GM19397 (cell line): ENCODE measurements around the gene UGT1A10.
"Not testable (repeated sequence)": the region's sequence is repeated elsewhere in the genome, so short reads cannot be mapped to it uniquely, and the experiment has no call there.

ENCODE experiments used
- ATAC-seq: cut with Tn5 transposase; IDR thresholded peaks from one replicate; pipeline ENCODE4 v1.9.1; 2021; ENCODE audit warnings: mild to moderate bottlenecking, moderate library complexity; ENCODE audit not compliant: unreplicated experiment

The UGT1A10 gene

DNA sequence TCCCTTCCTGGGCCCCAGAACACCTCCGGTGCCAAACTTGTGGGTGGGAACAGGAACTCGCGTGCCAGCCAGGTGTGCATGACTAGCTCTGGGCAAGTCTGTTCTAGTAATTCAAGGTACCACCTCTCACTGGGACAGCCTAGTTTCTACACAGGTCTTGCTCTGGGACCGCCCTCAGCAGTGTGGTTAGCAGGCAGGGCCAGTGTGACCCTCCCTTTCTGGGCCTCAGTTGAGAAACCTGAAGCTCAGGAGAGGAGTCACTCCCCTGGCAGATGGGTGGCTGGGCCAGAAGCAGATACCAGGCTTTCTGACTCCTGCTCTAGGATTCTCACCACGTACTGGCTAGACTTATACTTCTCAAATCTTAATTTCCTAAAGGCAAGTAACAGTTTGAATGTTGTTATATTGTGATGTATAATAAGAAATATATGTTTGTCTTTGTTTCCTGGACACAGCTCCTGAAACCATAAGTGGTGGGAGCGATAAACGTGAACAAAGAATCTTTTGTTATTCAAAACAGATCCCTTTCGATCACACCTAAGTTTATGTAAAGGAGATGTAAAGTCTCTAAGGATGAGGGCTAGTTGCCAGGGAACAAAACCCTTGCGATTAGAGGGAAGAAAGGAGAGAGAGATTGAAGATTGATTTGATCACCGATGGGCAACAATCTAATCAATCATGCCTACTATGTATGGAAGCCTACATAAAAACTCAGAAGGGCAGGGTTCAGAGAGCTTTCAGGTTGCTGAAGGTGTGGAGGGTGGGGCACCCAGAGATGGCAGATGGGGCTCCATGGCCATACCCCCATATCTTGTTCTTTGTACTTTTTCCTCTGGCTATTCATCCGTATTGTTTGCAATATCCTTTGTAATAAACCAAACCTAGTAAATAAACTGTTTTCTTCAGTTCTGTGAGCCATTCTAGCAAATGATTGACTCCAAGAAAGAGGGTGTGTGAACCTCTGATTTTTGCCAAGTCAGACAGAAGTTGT lies 55.5 kb downstream of the UGT1A10 start:
- ATAC-seq, result no peak

DNA sequence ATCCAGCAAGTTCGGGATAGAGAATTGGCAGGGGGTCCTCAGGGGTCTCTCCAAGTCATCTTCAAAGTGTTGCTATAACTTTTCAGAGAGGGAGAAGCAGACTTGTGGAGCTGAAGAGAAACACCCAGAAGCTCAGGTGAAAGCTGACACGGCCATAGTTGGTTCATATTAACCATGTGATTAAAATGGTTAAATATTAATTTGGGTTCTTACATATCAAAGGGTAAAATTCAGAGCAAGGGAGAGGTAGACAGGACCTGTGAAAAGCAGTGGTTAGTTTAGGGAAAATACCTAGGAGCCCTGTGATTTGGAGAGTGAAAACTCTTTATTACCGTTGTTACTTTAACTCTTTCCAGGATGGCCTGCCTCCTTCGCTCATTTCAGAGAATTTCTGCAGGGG lies 56.4 kb downstream of the UGT1A10 start, which contains the start of gene UGT1A6:
TSS of gene UGT1A6 (plus strand) at position 243 of the 400 bp plus-strand sequence. CDS start at position 358, 115 bp downstream.
- no peak for ATAC-seq

DNA sequence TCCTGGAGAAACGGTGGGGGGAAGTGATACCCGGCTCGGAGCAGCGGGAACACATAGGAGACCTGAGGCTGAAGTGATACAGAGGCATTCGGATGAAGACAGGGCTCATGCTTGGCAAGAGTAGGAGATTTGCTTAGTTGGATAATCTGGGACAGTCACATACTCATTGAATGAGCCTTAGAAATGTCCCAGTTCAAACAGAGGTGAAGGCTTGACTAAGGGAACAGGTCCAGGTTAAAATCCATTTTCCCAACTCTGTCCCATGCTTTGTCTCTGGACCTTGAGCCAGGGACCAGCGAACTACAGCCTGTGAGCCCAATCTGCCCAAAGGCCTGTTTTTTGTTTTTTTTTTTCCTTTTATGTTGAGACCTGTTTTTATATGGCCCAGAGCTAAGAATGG lies 57.7 kb downstream of the UGT1A10 start:
- ATAC-seq, result no peak

DNA sequence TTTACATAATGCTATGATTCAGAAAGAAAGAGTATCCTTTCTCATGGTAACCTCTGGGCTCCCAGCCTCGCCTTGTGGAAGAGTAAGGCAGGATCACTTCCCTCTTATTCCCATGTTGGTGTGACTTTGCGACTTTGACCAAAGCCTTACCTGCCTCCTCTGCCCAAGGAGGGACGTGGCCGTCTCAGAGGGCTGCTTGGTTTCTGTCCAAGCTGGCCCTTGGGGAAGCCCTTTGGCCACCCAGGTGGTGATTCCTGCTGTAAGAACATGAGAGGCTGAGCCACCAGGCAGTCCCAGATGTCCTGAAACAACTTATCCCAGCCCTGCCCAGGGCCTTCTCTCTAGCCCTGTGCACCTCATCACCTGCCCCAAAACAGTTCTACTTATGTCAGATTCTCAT lies 62.5 kb downstream of the UGT1A10 start:
- no peak for ATAC-seq

DNA sequence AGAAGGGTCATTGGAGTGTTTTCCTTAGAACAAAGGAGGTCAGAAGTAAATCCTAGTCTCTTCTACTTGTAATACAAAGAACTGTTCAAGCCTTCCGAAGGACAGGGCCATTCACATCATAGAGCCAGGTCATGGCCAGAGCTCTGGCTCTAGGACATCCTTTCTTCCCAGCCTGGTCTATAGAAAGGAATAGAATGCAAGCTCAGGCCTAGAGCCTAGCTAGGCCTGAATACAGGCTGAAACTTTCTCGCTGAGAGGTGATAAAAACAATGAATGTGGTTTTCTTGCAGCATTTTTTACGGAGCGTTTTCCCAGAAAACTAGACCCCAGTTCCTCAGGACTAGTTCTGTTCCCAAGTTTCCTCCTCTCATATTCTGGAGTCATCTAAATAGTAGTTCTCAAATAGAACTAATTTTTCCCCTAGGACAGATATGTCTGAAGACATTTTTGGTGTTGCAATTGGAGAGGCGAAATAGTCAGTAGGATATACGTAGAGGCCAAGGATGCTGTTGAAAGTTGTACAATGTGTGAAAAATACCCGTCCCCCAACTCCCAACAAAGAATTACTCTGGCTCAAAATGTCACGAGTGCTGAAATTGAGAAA lies 63.3 kb downstream of the UGT1A10 start:
- ATAC-seq, result no peak

DNA sequence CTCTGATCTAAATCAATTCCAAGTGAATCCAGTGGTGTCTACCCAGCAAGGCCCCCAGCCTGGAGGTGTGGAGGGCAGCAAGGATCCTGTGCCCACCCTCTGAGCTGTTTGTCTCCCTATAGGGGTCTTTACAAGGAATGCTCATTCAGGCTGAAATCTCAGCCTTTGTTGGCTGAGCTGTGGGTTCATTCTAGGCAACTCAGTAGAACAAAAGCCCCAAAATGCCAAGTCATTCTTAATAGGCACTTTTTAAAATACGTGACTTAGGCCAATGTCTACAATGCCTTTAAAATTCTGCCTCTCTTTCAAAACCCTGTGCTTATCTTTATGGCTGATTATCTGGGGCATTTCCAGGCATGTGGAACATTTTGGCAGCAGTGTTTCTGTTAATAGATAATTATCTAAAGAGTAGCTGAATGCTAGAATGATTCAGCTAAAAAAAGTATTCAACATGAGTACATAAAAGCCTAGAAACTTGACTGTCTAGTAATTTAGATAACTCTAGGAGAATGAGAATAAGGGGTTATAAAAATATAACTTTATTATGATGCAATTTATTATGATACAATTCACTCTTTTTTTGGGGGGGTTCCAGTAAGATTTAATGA lies 63.9 kb downstream of the UGT1A10 start:
- no peak for ATAC-seq

DNA sequence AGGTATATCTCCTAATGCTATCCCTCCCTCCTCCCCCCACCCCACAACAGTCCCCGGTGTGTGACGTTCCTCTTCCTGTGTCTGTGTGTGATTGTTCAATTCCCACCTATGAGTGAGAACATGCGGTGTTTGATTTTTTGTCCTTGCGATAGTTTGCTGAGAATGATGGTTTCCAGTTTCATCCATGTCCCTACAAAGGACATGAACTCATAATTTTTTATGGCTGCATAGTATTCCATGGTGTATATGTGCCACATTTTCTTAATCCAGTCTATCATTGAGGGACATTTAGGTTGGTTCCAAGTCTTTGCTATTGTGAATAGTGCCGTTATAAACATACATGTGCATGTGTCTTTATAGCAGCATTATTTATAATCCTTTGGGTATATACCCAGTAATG lies 64.6 kb downstream of the UGT1A10 start:
- not testable (repeated sequence) for ATAC-seq

DNA sequence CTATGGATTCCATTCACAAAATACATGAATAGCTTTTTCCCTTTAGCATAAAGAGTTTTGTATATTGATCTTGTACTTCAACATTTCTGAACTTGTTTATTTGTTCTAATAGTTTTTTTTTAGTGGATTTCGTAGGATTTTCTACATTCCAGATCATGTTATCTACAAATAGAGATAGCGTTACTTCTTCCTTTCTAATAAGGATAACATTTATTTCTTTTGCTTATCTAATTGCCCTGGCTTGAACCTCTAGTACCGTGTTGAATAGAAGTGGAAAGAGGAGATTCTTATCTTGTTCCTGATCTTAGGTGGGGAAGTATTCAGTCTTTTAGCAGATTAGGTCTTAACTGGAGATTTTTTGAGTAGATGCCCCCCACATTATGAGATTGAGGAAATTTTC lies 66.0 kb downstream of the UGT1A10 start:
- no peak for ATAC-seq

DNA sequence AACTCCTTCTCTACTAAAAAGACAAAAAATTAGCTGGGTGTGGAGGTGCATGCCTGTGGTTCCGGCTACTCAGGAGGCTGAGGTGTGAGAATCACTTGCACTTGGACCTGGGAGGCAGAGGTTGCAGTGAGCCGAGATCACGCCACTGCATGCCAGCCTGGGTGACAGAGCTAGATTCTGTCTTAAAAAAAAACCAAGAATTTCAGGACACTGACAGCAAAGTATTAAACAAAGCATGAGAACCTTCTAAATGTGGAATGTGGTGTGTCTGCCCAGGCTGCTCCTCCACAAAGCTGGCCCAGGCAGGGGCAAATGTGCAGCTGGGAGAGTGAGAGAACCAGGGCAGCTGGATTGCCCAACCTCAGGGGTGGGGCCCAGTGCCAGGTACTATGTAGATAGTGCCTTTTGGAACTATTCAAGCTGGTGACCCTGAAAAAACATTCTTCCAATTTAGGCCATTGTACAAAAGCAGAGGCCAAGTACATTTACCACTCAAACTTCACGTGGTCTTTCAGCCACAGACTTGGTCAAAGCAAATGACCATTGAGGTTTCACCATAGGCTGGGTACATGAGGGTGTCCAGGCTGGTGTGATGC lies 69.8 kb downstream of the UGT1A10 start:
- ATAC-seq, result no peak

DNA sequence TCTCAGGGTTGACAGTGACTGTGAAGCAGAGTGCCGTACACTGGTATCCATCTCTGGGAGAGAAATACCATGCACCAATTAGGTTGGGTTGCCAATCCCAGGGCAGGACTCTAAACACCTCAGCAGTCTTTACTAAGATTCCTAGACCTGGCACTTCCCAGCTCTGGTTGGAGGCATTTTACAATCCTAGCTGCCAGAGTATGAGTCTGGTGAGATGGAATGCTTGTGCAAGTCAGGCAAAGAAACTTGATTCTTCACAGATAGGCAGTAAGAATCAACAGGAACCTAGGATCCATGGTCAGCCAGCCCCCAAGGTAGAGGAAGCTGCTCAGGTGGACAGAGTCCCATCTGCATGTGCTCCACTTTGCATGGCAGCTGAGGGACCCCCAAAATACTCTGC lies 70.5 kb downstream of the UGT1A10 start:
- no peak for ATAC-seq

DNA sequence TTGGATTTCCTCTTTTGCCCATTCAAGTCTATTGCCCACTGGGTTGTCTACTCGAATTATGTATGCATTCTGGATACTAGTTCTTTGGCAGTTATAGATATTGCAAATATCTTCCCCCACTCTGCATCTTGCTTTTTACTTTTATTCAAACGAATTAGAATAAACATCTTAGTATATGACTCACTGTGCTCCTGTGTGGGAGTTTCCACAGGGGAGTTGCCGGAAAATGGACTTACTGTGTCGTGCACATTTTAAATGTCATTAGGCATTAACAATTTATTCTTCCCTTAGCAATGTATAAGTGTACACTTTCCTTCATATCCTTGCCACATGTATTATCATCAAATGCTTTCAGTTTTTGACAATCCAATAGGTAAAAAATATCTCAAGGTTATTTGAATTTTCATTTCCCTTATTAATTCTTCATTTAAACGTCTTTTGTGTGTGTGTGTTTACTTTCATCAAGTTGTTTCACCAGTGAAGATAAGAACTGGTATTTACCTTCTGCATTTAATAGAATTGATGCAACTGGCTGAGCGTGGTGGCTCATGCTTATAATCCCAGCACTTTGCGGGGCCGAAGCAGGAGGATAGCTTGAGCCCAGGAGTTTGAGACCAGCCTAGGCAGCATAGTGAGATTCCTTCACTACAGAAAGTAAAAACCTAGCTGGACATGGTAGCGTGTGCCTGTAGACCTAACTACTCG lies 71.8 kb downstream of the UGT1A10 start:
- ATAC-seq, result no peak

DNA sequence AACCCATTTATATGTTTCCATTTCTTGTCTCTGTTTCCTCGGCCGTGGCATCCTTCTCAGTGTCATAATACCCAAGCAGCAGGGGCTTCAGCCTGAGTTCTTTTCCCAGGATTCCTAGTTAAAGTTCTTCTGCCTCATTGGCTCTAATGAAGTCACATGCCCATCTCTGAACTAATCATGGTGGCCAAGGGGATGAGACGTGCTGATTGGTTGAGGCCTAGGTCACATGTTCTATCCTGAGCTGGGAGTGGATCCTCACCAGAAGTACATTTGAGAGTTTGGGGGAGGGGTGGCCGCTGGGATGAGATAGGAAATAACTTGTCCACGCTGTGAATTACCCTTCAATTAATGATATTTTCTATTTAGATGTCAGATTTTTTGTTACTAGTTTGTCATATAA lies 72.7 kb downstream of the UGT1A10 start:
- no peak for ATAC-seq

DNA sequence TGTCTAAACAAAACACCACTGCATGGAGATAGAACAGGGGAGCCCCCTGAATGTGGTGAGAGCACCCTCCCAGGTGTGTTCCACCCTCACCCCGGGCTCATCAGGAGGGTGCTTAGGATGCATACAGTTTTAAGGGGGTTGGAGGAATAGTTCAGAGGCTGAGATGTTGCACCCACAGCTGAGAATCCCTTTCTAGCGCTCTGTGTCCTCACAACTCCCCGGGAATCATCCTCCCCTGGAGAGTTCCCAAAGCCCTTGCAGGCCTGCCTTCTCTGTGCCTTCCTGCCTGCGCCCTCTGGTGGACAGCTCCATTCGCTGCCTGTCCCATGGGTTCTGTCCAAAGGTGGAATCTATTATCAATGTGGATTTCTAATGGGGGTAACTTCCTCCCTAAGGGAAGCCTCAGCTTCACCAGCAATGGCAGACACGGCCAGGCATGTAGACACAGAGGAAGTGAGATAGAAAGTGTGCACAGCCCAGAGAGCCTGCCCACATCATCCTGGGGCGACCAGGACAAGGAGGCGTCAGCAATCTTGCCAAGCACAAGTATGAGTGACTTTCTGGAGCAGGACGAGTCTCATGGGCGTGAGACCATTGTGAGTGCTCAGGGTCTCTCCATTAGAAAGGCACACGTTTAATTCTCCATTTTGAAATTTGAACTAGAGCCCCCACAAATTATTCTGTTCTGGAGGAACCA lies 75.2 kb downstream of the UGT1A10 start:
- no peak for ATAC-seq

DNA sequence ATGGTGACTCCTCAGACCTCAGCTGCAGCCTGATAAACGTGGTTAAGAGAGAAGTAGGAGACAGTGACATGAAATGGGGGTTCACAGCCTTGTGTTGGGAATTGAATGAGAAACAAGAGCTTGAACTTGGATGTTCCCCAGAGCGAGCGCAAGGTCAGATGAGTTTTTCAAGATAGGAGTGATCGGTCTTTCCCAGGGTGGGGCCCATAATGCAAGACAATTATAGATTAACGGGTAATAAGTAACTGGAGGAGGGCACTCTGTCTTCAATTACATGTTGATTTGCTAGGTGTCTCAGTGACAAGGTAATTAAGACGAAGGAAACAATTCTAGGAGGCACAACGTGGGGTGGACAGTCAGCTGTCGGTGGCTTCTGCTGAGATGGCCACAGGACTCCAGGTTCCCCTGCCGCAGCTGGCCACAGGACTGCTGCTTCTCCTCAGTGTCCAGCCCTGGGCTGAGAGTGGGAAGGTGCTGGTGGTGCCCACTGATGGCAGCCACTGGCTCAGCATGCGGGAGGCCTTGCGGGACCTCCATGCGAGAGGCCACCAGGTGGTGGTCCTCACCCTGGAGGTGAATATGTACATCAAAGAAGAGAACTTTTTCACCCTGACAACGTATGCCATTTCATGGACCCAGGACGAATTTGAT lies 76.5 kb downstream of the UGT1A10 start, which contains the start of gene UGT1A5:
TSS of gene UGT1A5 (plus strand) at position 297 of the 651 bp plus-strand sequence. CDS start at position 382, 85 bp downstream.
- no peak for ATAC-seq

DNA sequence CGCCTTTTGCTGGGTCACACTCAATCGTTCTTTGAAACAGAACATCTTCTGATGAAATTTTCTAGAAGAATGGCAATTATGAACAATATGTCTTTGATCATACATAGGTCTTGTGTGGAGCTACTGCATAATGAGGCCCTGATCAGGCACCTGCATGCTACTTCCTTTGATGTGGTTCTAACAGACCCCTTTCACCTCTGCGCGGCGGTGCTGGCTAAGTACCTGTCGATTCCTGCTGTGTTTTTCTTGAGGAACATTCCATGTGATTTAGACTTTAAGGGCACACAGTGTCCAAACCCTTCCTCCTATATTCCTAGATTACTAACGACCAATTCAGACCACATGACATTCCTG lies 77.0 kb downstream of the UGT1A10 start:
- ATAC-seq, result no peak

DNA sequence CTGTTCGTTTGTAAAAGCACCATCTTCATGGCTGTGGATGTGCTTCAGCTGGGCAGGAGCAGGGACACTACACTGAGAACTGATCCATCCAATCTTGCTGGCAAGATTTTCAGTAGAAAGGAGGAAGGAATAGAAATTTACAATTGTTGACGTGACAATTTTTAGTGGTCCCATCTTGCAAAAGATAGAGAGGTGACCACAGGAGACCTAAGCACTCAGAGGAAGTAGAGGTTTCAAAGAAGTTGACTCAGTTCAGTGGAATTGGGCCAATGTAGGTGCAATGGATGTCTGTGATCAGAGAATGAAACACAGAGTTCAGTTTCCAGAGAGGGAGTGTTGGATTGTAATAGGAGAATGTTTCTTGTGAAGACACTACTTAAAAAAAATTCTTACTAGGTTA lies 77.9 kb downstream of the UGT1A10 start:
- no peak for ATAC-seq

DNA sequence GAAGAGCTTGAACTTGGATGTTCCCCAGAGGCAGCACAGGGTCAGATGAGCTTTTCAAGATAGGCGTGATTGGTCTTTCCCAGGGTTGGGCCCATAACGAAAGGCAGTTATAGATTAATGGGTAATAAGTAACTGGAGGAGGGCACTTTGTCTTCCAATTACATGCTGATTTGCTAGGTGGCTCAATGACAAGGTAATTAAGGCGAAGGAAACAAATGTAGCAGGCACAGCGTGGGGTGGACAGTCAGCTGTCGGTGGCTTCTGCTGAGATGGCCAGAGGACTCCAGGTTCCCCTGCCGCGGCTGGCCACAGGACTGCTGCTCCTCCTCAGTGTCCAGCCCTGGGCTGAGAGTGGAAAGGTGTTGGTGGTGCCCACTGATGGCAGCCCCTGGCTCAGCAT lies 82.3 kb downstream of the UGT1A10 start, which contains the start of gene UGT1A4:
TSS of gene UGT1A4 (plus strand) at position 185 of the 400 bp plus-strand sequence. CDS start at position 270, 85 bp downstream.
- ATAC-seq, result no peak

DNA sequence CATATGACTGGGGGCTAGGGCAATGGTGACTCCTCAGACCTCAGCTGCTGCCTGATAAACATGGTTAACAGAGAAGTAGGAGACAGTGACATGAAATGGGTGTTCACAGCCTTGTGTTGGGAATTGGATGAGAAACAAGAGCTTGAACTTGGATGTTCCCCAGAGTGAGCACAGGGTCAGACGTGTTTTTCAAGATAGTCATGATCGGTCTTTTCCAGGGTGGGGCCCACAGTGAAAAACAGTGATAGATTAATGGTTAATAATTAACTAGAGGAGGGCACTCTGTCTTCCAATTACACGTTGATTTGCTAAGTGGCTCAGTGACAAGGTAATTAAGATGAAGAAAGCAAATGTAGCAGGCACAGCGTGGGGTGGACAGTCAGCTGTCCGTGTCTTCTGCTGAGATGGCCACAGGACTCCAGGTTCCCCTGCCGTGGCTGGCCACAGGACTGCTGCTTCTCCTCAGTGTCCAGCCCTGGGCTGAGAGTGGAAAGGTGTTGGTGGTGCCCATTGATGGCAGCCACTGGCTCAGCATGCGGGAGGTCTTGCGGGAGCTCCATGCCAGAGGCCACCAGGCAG lies 92.6 kb downstream of the UGT1A10 start, which contains the start of gene UGT1A3:
TSS of gene UGT1A3 (plus strand) at position 320 of the 579 bp plus-strand sequence. CDS start at position 405, 85 bp downstream.
- no peak for ATAC-seq
